Panc1 (cell line): ENCODE results near the gene DDAH1. TPM values are rescaled to one million over a fixed set of nuclear protein-coding genes. Genes with fewer than 3 reads are reported as not detected.

Experiments
- ATAC-seq: fragments of 200-7000 bp; cut with Tn5 transposase; 2 replicates; pipeline ENCODE4 v1.9.1; 2020; ENCODE audit warnings: mild to moderate bottlenecking, moderate library complexity
- BruUV-seq: library from RNA; stranded (reverse); fragments of 400-500 nt; replicated peaks from 2 replicates; lab custom pipeline; 2021; lab: Mats Ljungman, UMichigan
- CTCF ChIA-PET: fragments of 300-600 bp; sonication (Branson Sonifier 250); formaldehyde crosslinking; loops from one replicate; lab custom pipeline; 2022; ENCODE audit warnings: antibody characterized with exemption; lab: Charles Lee
- POLR2A ChIA-PET: fragments of 300-600 bp; sonication (Branson Sonifier 250); formaldehyde crosslinking; loops from one replicate; lab custom pipeline; 2022; ENCODE audit warnings: antibody characterized with exemption; lab: Charles Lee
- DNase-seq: peaks from one replicate; pipeline ENCODE4 v3.0.0-alpha.2; 2010; ENCODE audit warnings: low read depth, low spot score
- H3K27ac ChIP-seq: 2 replicates; pipeline ENCODE4 v1.5.1; 2011; ENCODE audit warnings: mild to moderate bottlenecking, low read length, inconsistent platforms
- H3K27me3 ChIP-seq: fragments of 200-500 bp; sonication (Bioruptor generic); 2 replicates; pipeline ENCODE4 v1.6.0; 2014; ENCODE audit warnings: low read length, inconsistent platforms; ENCODE audit not compliant: control insufficient read depth, insufficient read depth
- H3K36me3 ChIP-seq: fragments of 200-500 bp; sonication (Bioruptor generic); 2 replicates; pipeline ENCODE4 v1.5.1; 2014; ENCODE audit warnings: inconsistent platforms, mild to moderate bottlenecking, low read length, moderate library complexity; ENCODE audit not compliant: control insufficient read depth, insufficient read depth
- H3K4me1 ChIP-seq: 2 replicates; pipeline ENCODE4 v1.5.1; 2011; ENCODE audit warnings: inconsistent platforms, mild to moderate bottlenecking, low read length, moderate library complexity; ENCODE audit not compliant: control insufficient read depth, insufficient read depth
- H3K4me3 ChIP-seq, 2 experiments: 2 replicates each; pipeline ENCODE4 v1.5.1; 2011 to 2012; ENCODE audit warnings: low read depth in 2 of 2, low read length in 2 of 2, mild to moderate bottlenecking in 2 of 2, inconsistent platforms in 1 of 2, moderate library complexity in 1 of 2
- H3K9me3 ChIP-seq: fragments of 200-500 bp; sonication (Bioruptor generic); 2 replicates; pipeline ENCODE4 v1.5.1; 2014; ENCODE audit warnings: low read depth, mild to moderate bottlenecking, inconsistent platforms, low read length, moderate library complexity; ENCODE audit not compliant: control insufficient read depth, insufficient read depth
- CTCF ChIP-seq: fragments of 450-650 bp; IDR thresholded peaks from 2 replicates; pipeline ENCODE4 v1.5.1; 2017; ENCODE audit warnings: mild to moderate bottlenecking
- POLR2AphosphoS5 ChIP-seq: IDR thresholded peaks from 2 replicates; pipeline ENCODE4 v1.6.1; 2012; ENCODE audit warnings: mild to moderate bottlenecking, low read depth, low read length, moderate library complexity
- REST ChIP-seq, 2 experiments: IDR thresholded peaks; 2 replicates each; pipeline ENCODE4 v1.6.1; 2011 to 2012; ENCODE audit warnings: low read depth in 2 of 2, control low read depth in 1 of 2, low read length in 1 of 2, mild to moderate bottlenecking in 1 of 2, moderate library complexity in 1 of 2; ENCODE audit not compliant: insufficient read depth in 1 of 2
- SIN3A ChIP-seq: IDR thresholded peaks from 2 replicates; pipeline ENCODE4 v1.6.1; 2012; ENCODE audit warnings: low read depth, mild to moderate bottlenecking, low read length, moderate library complexity, borderline replicate concordance; ENCODE audit not compliant: insufficient read depth
- TCF7L2 ChIP-seq: IDR thresholded peaks from 2 replicates; pipeline ENCODE4 v1.6.1; 2011; ENCODE audit warnings: mild to moderate bottlenecking, low read depth, low read length, inconsistent platforms
- in situ Hi-C: cut with HindIII; loops from 2 replicates; pipeline ENCODE4 v1.10.0; 2016; ENCODE audit warnings: low sequenced_read_pairs, low pct_unique_long_range_greater_than_20kb
- intact Hi-C: fragments of 100-400 bp; cut with micrococcal nuclease; formaldehyde crosslinking; loops from one replicate; pipeline ENCODE4 v1.10.0; 2022; ENCODE audit not compliant: unreplicated experiment
- total RNA-seq: library from RNA; stranded (reverse); gene quantifications from one replicate; pipeline ENCODE4 v1.2.1, GENCODE V29; 2021; ENCODE audit not compliant: unreplicated experiment

The DDAH1 gene
- total RNA-seq, 1 experiment from 2014 or later, result 85.4 TPM

GRCh38 chr1:85501355-85501898, 36.5 kb upstream of the DDAH1 start:
- TF ChIP-seq SIN3A (no peak), CTCF (no peak), POLR2AphosphoS5 (no peak), TCF7L2 (no peak), REST (IDR thresholded peaks at IDR 0.05; ENCODE audit: insufficient read depth in 1 of 2, low read depth in 2 of 2, low read length in 1 of 2) (no peak)
- peaks cover 9% of the 10 kb centered on the region; the same call in 1 of the 2 replicates for H3K9me3 ChIP-seq
- H3K36me3 ChIP-seq, result no peaks in the 10 kb centered on the region
- no peak overlapping the region for H3K4me3 ChIP-seq
- no TSS peak for BruUV-seq
- in situ Hi-C loops, result no loop called here
- DNase-seq (no peak), ATAC-seq (no peak)
- CTCF ChIA-PET, result no interaction called here
- H3K27me3 ChIP-seq, result no peaks in the 10 kb centered on the region
- peak overlapping the region; percentile 55 for H3K27ac ChIP-seq
- POLR2A ChIA-PET, result no interaction called here
- peaks cover 25% of the 10 kb centered on the region for H3K4me1 ChIP-seq
- intact Hi-C loops, result no loop called here

- no peaks in the 10 kb centered on the region; the same call in 1 of the 2 replicates for H3K36me3 ChIP-seq
- DNase-seq (no peak), ATAC-seq (peak; percentile 22; the same call in 1 of the 2 replicates)
- peaks cover 45% of the 10 kb centered on the region for H3K4me1 ChIP-seq
- ChIA-PET POLR2A (interaction anchor here (0.5 kb wide), 1 partner anchor 80 kb away, joined by 3 read pairs; no protein-coding TSS in a partner anchor), CTCF (no interaction called here)
- BruUV-seq, result no TSS peak
- TF ChIP-seq TCF7L2 (no peak), CTCF (no peak), POLR2AphosphoS5 (no peak), SIN3A (no peak), REST (IDR thresholded peaks at IDR 0.05; ENCODE audit: insufficient read depth in 1 of 2, low read depth in 2 of 2, low read length in 1 of 2) (no peak)
- no peak overlapping the region for H3K4me3 ChIP-seq
- peaks cover 9% of the 10 kb centered on the region; the same call in 1 of the 2 replicates for H3K9me3 ChIP-seq
- no peaks in the 10 kb centered on the region for H3K27me3 ChIP-seq
- in situ Hi-C loops, result no loop called here
- intact Hi-C loops, result loop anchor here (5.0 kb wide), 1 partner anchor 80 kb away; no protein-coding TSS in a partner anchor
- H3K27ac ChIP-seq, result peak overlapping the region; percentile 85
Measured at GRCh38 chr1:85496941-85497582, 32.1 kb upstream of the DDAH1 start.
